ENCODE measurements around the gene RFT1.

Gene RFT1

GRCh38 chr3:53116956-53117355, 13.3 kb downstream of the RFT1 start:
- WGBS, 2 experiments (ENCODE audit: insufficient coverage in 2 of 2): 100% methylated on average over 1 of the region's 1 CpG
- H3K36me3 ChIP-seq (ENCODE audit: control insufficient read depth, insufficient read depth, low read length): peaks cover 60% of the 10 kb centered on the region
- H3K9me3 ChIP-seq (ENCODE audit: control insufficient read depth, low read length): no peaks in the 10 kb centered on the region

GRCh38 chr3:53114412-53115074, 15.7 kb downstream of the RFT1 start:
- Histone ChIP-seq H3K27ac (ENCODE audit: low read depth, low read length, severe bottlenecking) (no peak overlapping the region), H3K9me3 (ENCODE audit: control insufficient read depth, low read length) (no peaks in the 10 kb centered on the region), H3K4me1 (ENCODE audit: control insufficient read depth, insufficient read depth, low read length, poor library complexity, severe bottlenecking) (no peaks in the 10 kb centered on the region), H3K36me3 (ENCODE audit: control insufficient read depth, insufficient read depth, low read length) (peaks cover 54% of the 10 kb centered on the region), H3K4me3 (ENCODE audit: extremely low read depth, insufficient read depth, low read length, poor library complexity, severe bottlenecking) (no peak overlapping the region)
- 93 to 95% methylated on average over 2 to 3 of the region's 5 CpGs for WGBS, 2 experiments (ENCODE audit: insufficient coverage in 2 of 2)

More at GRCh38 chr3:53116956-53117355, 13.3 kb downstream of the RFT1 start:
- no peak overlapping the region for H3K4me3 ChIP-seq (ENCODE audit: extremely low read depth, insufficient read depth, low read length, poor library complexity, severe bottlenecking)
- H3K27ac ChIP-seq (ENCODE audit: low read depth, low read length, severe bottlenecking): no peak overlapping the region
- no peaks in the 10 kb centered on the region for H3K4me1 ChIP-seq (ENCODE audit: control insufficient read depth, insufficient read depth, low read length, poor library complexity, severe bottlenecking)

GRCh38 chr3:53114011-53114400, 16.2 kb downstream of the RFT1 start:
- Histone ChIP-seq H3K4me3 (ENCODE audit: extremely low read depth, insufficient read depth, low read length, poor library complexity, severe bottlenecking) (no peak overlapping the region), H3K4me1 (ENCODE audit: control insufficient read depth, insufficient read depth, low read length, poor library complexity, severe bottlenecking) (no peaks in the 10 kb centered on the region), H3K27ac (ENCODE audit: low read depth, low read length, severe bottlenecking) (no peak overlapping the region), H3K9me3 (ENCODE audit: control insufficient read depth, low read length) (no peaks in the 10 kb centered on the region), H3K36me3 (ENCODE audit: control insufficient read depth, insufficient read depth, low read length) (peaks cover 54% of the 10 kb centered on the region)
- WGBS, 2 experiments (ENCODE audit: insufficient coverage in 2 of 2): 3 to 15% methylated on average over 5 of the region's 5 CpGs

- Histone ChIP-seq H3K27ac (ENCODE audit: low read depth, low read length, severe bottlenecking) (no peak overlapping the region), H3K4me3 (ENCODE audit: extremely low read depth, insufficient read depth, low read length, poor library complexity, severe bottlenecking) (no peak overlapping the region), H3K36me3 (ENCODE audit: control insufficient read depth, insufficient read depth, low read length) (peaks cover 50% of the 10 kb centered on the region), H3K4me1 (ENCODE audit: control insufficient read depth, insufficient read depth, low read length, poor library complexity, severe bottlenecking) (no peaks in the 10 kb centered on the region), H3K9me3 (ENCODE audit: control insufficient read depth, low read length) (no peaks in the 10 kb centered on the region)
- WGBS, 2 experiments (ENCODE audit: insufficient coverage in 2 of 2): no CpG with 5 or more reads among the region's 1 CpG
Measured at GRCh38 chr3:53113293-53114010, 16.8 kb downstream of the RFT1 start.

GRCh38 chr3:53111822-53112221, 18.4 kb downstream of the RFT1 start:
- Histone ChIP-seq H3K36me3 (ENCODE audit: control insufficient read depth, insufficient read depth, low read length) (peaks cover 44% of the 10 kb centered on the region), H3K4me1 (ENCODE audit: control insufficient read depth, insufficient read depth, low read length, poor library complexity, severe bottlenecking) (no peaks in the 10 kb centered on the region), H3K9me3 (ENCODE audit: control insufficient read depth, low read length) (no peaks in the 10 kb centered on the region), H3K27ac (ENCODE audit: low read depth, low read length, severe bottlenecking) (no peak overlapping the region), H3K4me3 (ENCODE audit: extremely low read depth, insufficient read depth, low read length, poor library complexity, severe bottlenecking) (no peak overlapping the region)
- 82 to 90% methylated on average over 2 to 3 of the region's 3 CpGs for WGBS, 2 experiments (ENCODE audit: insufficient coverage in 2 of 2)

GRCh38 chr3:53109891-53110771, 20.1 kb downstream of the RFT1 start:
- H3K9me3 ChIP-seq (ENCODE audit: control insufficient read depth, low read length): no peaks in the 10 kb centered on the region
- H3K36me3 ChIP-seq (ENCODE audit: control insufficient read depth, insufficient read depth, low read length): peaks cover 54% of the 10 kb centered on the region
- no peaks in the 10 kb centered on the region for H3K4me1 ChIP-seq (ENCODE audit: control insufficient read depth, insufficient read depth, low read length, poor library complexity, severe bottlenecking)
- no peak overlapping the region for H3K27ac ChIP-seq (ENCODE audit: low read depth, low read length, severe bottlenecking)
- H3K4me3 ChIP-seq (ENCODE audit: extremely low read depth, insufficient read depth, low read length, poor library complexity, severe bottlenecking): no peak overlapping the region
- 74 to 76% methylated on average over 8 to 9 of the region's 12 CpGs for WGBS, 2 experiments (ENCODE audit: insufficient coverage in 2 of 2)

GRCh38 chr3:53109190-53109589, 21.0 kb downstream of the RFT1 start:
- no peaks in the 10 kb centered on the region for H3K9me3 ChIP-seq (ENCODE audit: control insufficient read depth, low read length)
- WGBS, 2 experiments (ENCODE audit: insufficient coverage in 2 of 2): 100% methylated on average over 1 of the region's 1 CpG; no CpG with 5 or more reads in 1 of the 2 experiments
- peaks cover 54% of the 10 kb centered on the region for H3K36me3 ChIP-seq (ENCODE audit: control insufficient read depth, insufficient read depth, low read length)
- H3K4me1 ChIP-seq (ENCODE audit: control insufficient read depth, insufficient read depth, low read length, poor library complexity, severe bottlenecking): peaks cover under 1% of the 10 kb centered on the region
- no peak overlapping the region for H3K4me3 ChIP-seq (ENCODE audit: extremely low read depth, insufficient read depth, low read length, poor library complexity, severe bottlenecking)
- H3K27ac ChIP-seq (ENCODE audit: low read depth, low read length, severe bottlenecking): no peak overlapping the region

GRCh38 chr3:53104762-53105161, 25.5 kb downstream of the RFT1 start:
- Histone ChIP-seq H3K4me3 (ENCODE audit: extremely low read depth, insufficient read depth, low read length, poor library complexity, severe bottlenecking) (no peak overlapping the region), H3K9me3 (ENCODE audit: control insufficient read depth, low read length) (no peaks in the 10 kb centered on the region), H3K27ac (ENCODE audit: low read depth, low read length, severe bottlenecking) (no peak overlapping the region), H3K36me3 (ENCODE audit: control insufficient read depth, insufficient read depth, low read length) (peaks cover 57% of the 10 kb centered on the region), H3K4me1 (ENCODE audit: control insufficient read depth, insufficient read depth, low read length, poor library complexity, severe bottlenecking) (peaks cover 7% of the 10 kb centered on the region)
- 0 to 50% methylated on average over 1 to 2 of the region's 3 CpGs for WGBS, 2 experiments (ENCODE audit: insufficient coverage in 2 of 2)

- Histone ChIP-seq H3K4me1 (ENCODE audit: control insufficient read depth, insufficient read depth, low read length, poor library complexity, severe bottlenecking) (peaks cover 7% of the 10 kb centered on the region), H3K27ac (ENCODE audit: low read depth, low read length, severe bottlenecking) (no peak overlapping the region), H3K9me3 (ENCODE audit: control insufficient read depth, low read length) (no peaks in the 10 kb centered on the region), H3K36me3 (ENCODE audit: control insufficient read depth, insufficient read depth, low read length) (peaks cover 54% of the 10 kb centered on the region), H3K4me3 (ENCODE audit: extremely low read depth, insufficient read depth, low read length, poor library complexity, severe bottlenecking) (no peak overlapping the region)
- 90 to 97% methylated on average over 8 to 9 of the region's 16 CpGs for WGBS, 2 experiments (ENCODE audit: insufficient coverage in 2 of 2)
Measured at GRCh38 chr3:53103397-53104296, 26.6 kb downstream of the RFT1 start.

GRCh38 chr3:53102601-53103147, 27.6 kb downstream of the RFT1 start:
- WGBS, 2 experiments (ENCODE audit: insufficient coverage in 2 of 2): 82 to 97% methylated on average over 3 to 5 of the region's 6 CpGs
- Histone ChIP-seq H3K27ac (ENCODE audit: low read depth, low read length, severe bottlenecking) (no peak overlapping the region), H3K36me3 (ENCODE audit: control insufficient read depth, insufficient read depth, low read length) (peaks cover 50% of the 10 kb centered on the region), H3K4me3 (ENCODE audit: extremely low read depth, insufficient read depth, low read length, poor library complexity, severe bottlenecking) (no peak overlapping the region), H3K9me3 (ENCODE audit: control insufficient read depth, low read length) (no peaks in the 10 kb centered on the region), H3K4me1 (ENCODE audit: control insufficient read depth, insufficient read depth, low read length, poor library complexity, severe bottlenecking) (peaks cover 7% of the 10 kb centered on the region)

All from mesodermal cell (in vitro differentiated cells).